Activated CD4-positive, alpha-beta T cell treated with anti-CD3 and anti-CD28 coated beads, Interleukin-2, amount 50 U/mL, for 48 hours (primary cell): ENCODE measurements around the gene EGF.

Experiments used
- DNase-seq, 2 experiments: peaks; one replicate each; pipeline ENCODE4 v3.0.0-alpha.2; 2020

The EGF gene

DNA sequence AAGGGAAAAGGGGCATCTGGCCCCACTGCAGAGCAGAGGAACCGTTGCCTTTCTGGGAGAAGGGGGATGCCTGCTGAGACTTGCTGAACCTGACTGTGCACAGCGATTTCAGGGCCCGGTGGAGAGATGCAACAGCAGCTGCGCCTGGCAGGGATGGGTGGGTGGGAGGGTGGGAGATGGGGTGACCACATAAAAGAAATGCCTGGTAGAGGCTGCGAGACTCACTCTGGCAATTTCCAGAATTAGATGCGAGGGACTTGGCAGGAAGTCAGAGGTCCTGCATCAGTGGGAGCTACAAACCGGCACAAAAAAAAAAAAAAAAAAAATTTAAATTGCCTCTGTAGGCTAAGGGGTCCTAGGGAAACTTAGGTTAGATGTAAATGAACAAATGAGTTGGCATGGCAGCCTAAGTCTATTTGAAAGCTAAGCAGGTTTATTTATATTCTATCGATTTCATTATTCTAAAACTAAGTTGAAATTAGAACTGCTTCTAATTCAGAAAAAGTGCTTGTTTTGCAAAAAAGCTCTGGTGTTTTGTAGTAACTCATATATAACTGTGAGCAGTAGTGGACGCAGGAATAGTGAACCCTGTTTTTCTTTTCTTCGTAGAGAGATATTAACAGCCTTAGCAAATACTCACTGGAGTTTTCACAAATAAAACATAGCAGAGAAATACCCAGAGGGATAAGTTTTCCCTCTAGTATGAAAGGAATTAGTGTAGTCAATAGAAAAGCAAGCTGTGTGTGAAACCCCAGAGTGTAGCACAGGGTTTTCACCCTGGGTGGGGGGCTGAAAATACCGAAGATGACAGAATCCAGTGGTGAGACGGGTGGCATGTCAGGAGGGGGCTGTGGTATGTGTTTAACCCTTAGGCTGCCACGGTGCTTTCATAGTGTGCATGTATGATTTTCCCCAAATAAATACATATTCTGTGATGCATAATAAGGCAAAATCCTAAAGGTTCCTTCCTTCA, 130.1 kb downstream of the EGF start:
- no peak for DNase-seq

DNA sequence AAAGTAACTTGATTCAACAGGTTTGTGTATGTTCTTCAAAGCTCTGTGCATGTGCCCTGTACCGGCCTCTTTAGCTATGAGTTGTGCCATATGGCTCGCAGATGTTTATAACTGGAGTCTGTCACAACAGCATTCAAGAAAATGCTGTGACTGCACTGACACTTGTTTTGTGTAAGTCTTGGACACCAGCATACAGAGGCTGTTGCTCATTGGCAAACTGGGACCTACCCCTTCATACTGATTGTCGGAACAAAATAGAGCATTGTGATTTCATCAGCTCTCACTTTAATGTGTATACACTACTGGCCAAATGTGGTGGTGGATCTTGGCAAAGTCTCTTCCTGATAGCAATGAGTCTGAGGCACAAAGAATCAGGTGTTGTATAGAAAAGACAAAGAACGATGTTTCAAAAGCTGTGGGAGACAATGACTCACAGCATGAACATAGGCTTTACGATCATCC, 133.9 kb downstream of the EGF start:
- no peak for DNase-seq

DNA sequence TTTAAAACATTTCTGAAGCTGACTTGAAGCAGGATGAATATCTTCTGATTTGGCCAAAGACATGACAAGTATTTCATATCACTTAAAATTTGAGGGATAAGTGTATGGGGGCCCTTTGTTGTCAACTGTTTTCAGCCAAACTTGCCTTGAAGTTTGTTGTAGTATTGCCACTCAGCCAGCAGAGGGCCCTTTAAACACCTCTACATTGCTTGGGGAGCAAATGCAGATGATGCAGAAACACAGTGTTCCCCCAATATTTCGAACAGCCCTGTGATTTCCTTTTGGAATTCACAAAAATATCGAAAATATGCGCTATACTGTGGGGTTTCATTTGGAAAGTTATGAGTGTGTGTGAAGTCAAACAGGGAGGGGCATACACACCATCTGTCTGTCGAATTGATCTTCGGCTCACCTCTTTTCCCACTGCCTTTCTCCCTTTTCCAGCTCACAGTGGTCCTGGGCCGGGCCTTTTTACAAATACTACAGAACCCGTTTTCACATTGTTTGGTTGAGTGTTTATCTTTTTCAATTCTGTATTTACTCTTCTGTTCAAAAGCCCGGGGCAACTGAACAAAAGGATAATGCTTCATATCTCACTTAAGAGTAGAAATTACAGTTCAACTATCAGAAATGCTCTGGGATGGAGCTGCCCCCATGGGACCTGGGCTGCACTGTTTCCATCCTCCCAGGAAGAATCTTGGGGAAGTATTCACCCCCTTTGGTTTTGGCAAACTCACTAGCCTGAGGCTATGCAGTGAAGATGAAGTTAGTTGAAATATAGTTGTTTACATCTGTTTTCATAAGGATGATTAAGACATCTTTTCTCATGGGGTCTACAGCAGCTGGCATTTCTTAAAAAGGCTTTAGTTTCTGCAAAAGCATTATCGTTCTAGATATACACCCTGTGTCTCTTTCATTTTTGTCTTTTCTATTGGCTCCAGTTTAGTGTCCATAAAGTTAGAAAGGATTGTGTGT, 137.6 kb downstream of the EGF start:
- DNase-seq: peak; percentile 42 to 59

DNA sequence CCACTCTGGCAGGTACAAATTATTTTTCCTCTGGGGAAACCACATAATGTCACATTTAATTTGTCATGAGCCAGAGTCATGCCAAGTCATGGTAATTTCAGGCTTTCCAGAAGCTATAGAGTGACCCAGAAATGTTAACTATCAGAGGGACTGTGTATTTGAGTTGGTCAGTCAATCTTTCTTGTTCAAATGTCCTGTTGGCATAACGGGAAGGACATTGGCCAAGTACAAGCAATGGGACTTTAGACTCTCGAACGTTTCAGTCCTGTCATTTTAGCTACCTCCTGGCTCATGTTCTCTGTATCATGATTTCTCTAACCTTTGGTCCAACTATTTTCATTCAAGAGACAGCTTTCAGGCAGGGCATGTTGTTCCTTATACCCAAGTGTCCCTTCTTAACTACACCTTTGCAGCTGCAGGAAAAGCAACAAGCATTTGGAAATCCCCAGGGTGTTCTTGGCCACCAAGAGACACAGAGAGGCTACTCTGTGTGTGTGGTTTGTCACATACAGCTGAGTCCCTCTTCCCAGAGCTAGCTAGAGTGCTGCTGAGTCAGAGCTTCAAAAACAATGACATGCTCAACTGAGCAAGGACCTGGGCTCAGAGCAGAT, 142.6 kb downstream of the EGF start:
- DNase-seq: peak in 1 of 2 experiments; percentile 9

DNA sequence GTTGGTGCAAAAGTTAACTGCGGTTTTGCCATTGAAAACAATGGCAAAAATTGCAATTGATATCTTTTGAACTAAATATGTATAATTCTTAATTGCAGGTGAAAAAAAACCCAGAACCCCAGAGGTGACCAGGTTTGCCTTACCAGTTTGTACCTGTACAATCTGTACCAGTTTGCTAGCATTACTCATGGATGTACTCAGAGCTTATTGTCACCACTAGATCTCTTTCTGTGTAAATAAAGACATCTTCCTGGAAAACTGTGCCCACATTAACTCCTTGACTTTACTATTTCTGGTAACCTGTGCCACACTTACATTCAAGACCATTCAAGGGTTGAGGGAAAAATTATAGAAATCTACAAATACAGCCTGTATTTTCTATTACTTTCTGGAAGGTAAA, 146.0 kb downstream of the EGF start:
- DNase-seq: no peak

DNA sequence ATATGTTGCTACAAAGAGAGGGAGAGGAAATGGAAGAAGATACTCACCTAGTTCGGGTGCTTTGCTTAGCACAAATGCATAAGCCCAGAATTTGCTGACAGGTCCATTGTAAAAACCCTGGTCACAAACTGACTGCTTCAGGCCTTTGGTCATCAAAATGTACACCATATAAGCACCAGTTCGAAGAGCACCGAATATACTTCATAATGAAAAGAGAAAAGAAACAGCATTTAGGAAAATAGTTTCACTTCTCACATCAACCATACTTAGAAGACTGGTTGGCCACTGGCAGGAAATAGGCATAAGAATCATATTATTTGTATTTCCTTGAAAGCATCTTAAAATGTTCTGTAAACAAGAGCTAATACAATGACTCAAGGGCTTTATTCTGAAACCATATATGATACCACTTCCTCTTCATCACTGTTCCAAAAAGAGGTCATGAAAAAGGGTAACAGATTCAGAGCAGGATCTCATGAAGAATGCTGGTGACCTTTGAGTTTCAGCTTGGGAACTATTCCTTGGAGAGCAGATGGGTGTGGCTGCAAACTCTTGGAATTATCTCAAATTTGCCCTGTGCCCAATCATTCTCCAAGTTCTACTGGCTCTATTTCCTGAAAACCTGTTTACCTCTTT, 147.0 kb downstream of the EGF start:
- DNase-seq: no peak

DNA sequence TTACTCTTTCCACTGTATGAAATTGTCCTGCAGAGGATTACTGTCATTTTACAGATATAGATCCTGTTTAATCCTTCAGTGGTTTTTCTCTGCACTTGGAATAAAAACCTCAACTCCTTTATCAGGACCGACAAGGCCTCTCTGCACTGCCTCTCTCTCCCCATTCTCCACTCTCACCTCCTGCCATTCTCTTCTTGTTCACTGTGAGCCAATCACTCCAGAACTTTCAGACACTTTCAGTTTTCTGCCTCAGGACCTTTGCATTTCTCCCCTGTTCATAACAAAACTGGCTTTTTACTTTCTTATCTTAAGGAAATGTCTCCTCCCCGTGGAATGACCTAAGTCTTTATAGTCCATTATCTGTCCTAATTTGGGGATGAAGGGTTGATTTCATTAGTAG, 148.4 kb downstream of the EGF start:
- no peak for DNase-seq
